Measurements from ENCODE around the gene PRELID3B.

Gene PRELID3B

DNA sequence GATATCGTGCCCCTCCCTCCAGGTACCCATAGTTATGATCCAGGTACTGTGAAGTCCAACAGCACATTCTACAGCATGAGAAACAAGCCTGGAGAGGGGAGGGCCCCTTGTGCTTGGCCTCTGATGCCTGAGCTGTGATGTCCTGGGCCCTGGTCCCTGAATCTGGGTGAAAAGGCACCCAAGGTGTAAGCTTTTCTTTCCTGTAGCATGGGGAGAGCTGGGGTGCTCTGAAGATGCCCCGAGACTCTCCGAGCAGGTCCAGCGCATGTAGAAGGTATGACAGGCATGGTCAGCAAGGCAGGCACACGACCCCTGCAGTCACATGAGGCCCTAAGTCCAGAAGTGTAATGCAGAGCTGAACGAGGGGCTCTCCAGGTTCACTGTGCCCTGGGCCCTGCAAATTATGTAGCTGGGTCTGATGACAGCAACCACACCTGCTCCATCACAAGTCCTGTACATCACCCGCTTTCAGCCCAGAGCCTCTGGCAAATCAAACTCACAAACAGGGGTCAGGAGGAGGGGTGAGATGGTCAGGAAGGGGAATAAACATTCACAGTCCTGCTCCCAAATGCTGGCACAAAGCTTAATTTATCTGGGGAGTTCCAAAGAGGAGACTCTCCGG, 33.8 kb downstream of the PRELID3B start:
- DNase-seq = no peak

DNA sequence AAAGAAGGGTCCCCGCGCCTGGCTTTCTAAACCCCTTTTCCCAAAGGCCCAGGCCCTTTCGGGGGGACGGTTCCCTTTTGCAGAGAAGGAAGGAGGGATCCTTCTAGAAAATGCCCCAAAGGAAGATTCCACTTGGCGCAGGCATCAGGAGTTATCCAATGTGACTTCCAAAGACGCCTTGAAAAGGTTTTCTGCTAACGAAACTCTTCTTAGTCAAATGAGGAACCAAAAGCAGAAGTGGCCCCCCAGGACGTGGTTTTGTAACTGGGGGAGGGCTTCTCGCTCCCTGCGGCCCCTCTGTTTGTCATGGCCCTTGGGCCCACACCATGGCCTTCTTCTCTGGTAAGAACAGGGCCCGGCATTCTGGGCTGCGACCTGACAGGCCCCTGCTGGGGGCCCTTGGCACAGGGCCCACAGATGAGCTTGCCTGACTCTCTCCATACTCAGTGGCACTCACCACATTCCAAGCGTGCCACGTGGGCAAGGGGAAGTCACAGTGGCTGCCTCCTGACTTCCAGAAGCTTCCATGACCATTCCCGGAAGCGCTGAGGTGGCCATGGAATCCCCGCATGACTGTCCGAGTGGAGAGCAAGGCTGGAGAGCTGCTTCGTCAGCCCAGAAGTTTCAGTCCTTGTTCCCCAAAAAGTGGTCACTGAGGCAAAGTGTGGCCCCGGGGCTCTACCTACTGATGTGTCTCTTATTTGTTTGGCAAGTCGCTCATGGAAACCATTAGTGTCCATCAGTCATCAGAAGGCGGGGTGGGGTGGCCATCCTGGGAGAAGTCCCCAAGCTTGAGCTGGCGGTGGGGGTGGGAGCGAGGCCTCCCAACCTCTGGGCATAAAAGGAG, 34.7 kb downstream of the PRELID3B start:
- DNase-seq = peak; percentile 92 to 95

DNA sequence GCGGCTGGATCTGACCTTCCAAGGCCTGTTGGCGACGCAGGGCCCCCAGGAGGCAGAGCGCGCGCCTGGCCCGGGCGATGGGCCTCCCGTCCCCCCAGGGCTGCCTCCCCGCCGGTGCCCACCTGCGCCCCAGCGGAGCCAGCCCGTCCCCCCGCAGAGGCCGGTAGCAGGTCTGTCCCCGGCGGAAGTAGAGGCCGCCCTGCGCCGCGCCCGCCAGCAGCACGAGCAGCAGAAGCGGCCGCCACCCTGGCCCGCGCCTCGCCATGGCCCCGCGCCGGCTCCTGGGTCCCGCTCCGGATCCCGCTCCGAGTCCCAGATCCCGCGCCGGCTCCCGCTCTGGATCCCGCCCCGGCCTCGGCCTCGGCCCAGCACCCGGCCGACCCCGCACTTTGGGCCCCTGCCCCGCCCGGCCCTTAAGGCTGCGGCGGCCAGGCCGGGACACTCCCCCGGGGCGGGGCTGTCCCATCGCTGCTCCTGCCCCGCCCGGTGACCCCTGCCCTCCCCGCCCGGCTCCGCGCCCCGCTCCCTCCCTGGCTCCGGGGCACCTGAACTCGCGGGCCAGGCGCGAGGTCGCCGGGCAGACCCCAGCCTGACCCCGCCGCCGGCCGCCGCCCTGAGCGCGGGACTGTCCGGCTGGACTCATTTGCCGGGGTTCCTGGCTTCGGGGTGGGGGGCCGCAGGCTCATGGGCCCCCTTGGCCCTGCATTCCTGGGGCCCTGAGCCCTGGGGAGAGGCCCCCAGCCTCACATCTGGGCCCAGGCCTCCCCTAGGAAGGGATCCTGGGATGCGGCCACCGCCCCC, 35.5 kb downstream of the PRELID3B start, which contains the start of gene CTSZ:
Gene CTSZ, minus strand, starts transcription at position 391 of the 801 bp plus-strand sequence. Its CDS starts 126 bp downstream, at position 265.
- DNase-seq = peak; percentile 75 to 83

DNA sequence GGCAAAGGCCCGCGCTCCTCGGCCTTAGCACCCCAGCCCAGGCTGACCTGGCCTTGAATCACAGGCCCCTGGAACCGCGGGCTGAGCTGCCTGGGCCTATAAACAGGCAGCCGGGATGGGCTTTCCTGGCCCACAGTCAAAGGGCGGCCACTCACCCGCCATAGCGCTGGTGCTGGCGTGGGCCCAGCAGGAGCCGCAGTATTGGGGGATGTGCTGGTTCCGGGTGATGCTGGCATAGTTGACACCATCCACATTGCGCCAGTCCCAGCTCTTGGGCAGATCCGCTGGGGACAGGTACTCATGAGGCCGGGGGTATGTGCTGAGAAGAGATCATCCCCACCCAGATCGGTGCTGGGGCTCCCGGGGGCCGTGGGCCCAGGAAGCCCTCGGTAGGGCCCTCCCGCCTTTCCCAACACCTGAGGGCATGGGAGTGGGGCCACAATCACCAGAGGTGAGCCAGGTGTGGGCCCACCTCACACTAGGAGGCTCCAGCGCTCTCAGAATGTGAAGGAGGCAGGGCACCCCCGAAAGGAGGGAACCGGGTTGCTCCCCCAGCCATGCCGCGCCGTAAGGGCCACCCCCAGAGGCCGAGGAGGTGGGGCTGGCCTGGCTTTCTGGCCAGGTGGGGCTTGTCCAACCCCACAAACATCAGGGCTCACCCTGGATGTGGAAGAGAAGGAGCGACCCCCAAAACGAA, 36.3 kb downstream of the PRELID3B start:
- peak in 1 of 2 donors; percentile 14 for DNase-seq

DNA sequence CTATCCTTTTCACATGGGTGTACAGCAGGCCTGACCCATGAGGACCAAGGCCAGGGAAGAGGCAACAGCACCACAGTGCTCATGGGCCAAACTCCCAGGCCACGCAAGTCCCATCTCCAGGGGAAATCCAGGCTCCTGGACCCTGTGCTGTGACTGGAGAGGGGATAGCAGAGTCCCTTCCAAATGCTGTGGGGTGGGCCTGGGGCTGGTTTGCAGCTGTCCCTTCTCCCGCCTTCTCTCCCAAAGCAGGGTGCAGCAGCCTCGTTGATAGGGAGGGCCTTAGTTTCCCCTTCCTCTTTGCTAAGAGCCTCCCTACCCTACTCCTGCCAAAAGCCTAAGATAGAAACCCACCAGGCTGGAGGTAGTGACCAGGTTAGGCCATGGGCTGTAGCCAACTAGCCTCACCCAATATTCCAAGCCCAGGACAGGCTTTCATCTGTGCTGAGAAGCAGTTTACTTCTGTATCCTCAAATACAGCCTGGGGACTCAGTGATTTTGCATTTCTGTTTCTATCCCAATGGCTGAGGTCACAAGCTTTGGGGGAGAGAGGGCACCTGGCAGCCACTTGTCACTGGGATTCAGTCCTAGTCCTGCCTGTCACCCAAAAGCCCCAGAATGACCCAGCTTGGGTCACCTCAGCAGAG, 36.9 kb downstream of the PRELID3B start:
- no peak for DNase-seq

DNA sequence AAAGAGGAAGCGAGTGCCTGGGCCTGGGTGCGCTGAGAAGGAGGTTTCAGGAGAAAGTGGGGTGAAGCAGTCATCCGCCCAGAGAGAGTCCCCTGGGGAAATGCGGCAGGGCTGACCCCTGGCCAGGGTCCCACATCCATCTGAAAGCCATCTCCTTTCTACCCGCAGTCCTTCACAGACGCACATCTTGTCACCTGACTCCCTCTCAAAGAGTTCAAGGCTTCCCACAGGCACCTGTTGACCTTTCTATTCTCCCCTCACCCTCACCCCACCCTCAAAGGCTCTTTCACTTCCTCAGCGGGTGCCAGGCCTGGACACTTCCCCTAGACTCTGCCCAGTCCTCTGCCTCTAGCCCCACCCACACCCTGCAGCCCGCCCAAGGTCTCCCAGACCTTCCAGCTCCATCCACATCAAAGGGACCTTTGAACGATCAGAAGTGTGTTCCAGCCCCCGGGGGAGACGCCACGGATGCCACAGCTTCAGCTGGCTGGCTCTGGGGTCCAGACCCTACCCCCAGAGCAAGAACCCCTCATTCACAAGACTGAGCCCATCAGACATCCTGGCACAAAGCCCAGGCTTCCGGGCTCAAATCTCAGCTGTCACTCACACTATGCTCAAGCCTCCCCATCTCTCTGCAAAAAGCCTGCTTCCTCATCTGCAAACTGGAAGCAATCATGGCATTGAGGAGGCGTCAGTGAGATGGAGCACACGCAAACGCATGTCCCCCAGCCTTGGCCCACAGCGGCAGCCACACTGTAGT, 37.6 kb downstream of the PRELID3B start:
- DNase-seq = peak; percentile 85 to 87

DNA sequence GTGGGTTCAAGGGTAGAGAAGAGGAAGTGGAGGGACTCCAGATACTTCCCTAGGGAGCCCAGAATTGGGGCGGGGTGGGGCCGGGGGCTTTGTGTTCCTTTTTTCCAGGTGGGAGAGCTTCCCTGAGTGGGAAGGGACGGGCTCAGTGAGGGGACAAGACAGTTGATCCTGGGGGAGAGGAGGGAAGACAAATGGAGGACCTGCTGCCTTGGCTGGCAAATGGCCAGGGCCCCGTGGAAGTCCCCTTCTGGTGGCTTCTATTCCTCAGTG, 38.2 kb downstream of the PRELID3B start:
- DNase-seq = peak in 1 of 2 donors; percentile 88

DNA sequence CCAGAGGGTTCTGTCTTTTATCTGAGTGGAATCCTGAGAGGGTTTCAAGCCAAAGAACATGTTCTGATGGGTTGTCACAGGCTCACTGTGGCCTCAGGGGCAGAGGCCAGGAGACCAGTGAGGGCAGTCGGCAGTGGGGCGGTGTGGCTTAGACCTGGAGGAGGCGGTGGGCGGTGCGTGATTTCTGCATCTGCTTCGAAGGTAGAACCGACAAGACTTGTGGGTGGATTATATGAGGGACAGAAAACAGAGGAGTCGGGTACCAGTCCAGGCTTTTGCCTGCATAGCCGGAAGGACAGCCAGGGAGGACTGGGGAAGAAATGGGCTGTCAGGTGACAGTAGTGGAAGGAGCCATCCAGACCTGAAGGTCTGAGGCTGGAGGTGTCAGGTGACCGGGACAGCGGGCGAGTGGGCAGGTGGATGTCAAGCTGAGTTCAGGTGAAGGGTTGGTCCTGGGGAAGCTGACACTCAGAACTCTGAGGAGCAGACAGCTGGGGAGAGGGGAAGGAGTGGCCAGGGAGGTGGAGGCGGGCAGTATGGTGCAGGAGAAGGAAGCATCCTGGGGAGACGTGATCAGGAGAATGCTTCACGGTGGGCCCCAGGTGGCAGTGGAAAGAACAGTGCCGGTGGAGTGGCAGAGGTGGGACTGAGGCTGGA, 38.6 kb downstream of the PRELID3B start:
- DNase-seq = no peak

DNA sequence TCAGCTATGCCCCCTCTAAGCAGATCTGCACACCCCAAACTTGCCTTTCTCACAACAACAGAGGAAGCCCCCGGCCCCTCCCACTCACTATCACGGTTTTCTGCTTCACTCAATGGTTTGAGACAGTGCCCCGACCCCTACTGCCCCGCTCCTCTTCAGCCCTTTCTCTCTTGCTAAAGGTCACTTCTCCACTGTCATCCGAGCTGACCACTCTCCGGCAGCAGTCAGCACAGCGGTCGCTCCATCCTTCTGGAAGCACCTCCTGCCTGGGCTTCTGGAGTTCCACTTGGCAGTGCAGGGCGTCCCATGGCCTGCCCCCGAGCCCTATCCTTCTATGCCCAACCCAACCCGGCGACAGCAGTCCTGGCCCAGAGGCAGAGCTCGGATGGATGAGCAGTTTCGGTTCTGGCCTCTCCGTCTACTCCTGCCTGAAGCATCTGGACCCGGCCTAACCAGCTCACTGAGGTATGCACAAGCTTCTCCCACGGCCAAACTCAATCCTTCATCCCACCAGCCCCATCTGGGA, 39.6 kb downstream of the PRELID3B start:
- no peak for DNase-seq

DNA sequence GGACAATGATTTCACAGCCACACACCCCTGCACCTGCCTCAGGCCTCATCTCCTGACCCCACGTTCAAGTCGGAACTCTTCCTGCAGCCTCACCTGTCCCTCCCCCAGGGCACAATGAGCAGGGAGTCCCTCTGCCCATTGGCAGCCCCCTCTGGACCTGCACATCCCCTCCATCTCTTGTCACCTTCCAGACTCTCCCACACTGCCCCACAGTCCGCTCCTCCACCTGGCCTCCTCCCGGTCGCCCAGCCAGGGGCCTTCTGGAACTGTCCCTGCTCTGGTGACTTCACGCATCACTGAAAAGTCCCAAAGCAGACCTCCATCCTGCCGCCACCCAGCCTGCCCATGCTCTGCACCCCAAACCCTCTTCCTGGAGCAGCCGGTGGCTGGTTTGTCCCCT, 40.2 kb downstream of the PRELID3B start:
- DNase-seq = no peak

DNA sequence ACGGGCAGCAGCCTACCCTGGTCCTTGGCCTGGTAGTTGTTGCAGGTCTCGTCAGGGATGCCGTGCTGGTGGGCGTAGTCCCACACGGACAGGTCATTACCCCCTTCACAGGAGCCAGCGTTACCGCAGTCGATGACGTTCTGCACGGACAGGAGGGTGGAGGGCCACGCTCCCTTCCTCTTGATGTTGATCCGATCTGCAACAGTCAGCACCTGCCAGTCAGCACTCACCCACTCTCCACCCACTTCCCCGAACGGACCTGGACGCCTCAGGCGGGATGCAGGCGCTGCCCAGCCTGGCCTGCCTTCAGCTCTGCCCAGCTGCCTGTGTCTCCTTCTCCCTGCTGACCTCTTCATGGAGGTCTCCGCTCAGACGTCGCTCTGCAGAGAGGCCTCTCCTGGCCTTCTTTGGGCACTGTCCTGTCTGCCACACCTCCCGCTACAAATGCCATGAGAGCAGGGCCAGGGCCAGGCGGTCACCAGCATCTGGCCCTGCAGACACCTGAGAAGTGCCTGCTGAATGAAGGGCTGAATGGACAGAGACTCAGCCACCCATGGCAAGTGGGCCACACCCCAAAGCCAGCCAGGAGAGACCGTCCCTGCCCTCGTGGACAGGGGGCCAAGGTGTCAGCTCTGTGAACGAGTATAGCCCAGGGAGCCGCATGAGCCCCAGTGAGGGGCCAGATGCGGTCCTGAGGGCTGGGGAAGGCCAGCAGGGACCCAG, 41.0 kb downstream of the PRELID3B start:
- peak in 1 of 2 donors; percentile 9 for DNase-seq

DNA sequence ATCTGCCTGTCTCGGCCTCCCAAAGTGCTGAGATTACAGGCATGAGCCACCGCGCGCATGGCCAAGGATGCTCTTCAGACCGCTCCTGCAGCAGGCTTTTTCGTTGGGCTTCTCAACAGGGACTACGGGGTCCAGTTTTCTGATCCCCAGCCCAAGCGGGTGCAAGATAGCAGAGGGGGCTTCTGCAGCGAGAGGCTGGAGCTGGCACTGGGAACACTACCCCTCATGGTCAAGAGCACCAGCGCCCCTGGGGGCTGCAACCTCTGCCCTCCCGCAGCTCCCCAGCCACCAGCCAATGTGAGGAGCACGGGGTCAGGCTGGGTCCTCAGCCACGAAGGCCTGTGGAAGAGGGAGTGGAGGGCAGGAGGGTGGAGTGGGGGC, 41.5 kb downstream of the PRELID3B start:
- DNase-seq = no peak

DNA sequence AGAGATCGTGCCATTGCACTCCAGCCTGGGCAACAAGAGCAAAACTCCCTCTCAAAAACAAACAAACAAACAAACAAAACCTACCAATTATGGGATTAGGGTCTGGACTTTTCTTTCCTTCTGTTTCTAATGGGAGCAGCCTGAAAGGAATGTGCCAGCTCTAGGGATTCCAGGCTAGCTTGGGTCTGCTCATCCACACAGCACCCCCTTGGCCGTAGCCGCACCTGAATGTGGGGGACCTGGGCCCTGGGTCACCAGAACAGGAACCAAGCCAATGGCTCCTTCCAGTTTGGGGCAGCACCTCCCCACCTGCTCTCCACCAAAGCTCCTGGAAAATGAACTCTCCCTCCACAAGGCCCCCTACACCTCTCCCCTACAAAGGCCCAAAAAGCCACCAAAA, 42.3 kb downstream of the PRELID3B start:
- no peak for DNase-seq

DNA sequence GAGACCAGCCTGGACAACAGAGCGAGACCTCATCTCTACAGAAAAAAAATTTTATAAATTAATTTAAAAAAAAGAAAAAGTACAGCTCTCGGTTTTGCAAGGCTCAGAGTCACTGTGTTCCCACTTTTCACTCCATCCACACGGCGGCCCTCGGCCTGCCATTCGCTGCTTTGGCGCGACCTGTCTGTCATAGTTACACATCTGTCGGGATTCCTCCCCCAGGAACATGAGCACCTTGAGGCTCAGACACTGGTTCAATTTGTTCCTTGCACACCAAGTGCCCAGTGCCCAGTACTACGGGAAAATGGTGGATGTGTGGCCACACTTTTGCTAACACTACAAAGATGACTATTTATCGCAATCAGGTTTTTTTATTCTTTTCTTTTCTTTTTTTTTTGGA, 43.9 kb downstream of the PRELID3B start:
- no peak for DNase-seq

DNA sequence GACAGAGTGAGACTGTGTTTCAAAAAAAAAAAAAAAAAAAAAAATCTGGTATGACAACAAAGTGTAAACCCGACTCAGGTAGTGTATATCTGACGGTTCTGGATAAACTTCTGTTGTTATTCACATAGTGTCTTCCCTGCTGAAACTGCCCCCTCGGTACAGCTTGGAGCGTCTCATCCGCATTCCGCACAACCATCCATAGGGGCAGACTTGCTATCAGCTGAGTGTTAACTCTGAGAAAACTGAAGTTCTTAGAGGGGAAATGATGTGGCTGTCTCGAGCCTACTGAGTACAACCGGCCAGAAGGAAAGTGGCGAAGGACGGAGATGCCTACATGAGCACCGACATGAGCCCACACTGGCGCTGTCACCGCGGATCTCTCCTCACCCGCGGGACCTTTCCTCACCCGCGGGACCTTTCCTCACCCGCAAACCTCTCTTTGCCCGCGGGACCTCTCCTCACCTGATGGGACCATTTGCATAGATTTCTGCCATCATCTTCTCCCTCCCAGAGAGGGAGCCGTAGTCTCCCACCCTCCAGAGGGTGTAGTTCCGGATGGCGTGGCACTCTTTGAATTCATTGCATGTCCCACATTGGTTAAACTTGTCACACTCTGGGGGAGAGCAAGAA, 45.3 kb downstream of the PRELID3B start:
- DNase-seq = no peak

DNA sequence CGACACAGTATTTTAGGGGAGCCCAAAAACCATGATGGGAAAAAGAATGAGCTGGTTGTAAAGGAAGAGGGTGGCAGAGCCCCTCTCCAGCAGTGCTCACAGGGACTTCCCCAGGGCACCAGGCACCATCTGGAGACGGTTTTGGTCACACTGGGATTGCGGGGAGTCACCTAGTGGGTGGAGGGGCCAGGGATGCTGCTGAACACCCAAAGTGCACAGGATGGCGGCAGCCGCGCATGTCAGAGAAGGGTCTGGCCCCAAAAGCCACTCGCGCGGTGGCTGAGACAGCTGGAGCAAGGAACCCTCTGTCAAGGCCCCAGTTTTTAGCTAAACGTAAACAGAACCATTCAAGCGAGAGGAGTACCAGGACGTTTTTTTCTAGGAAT, 46.4 kb downstream of the PRELID3B start:
- no peak for DNase-seq

DNA sequence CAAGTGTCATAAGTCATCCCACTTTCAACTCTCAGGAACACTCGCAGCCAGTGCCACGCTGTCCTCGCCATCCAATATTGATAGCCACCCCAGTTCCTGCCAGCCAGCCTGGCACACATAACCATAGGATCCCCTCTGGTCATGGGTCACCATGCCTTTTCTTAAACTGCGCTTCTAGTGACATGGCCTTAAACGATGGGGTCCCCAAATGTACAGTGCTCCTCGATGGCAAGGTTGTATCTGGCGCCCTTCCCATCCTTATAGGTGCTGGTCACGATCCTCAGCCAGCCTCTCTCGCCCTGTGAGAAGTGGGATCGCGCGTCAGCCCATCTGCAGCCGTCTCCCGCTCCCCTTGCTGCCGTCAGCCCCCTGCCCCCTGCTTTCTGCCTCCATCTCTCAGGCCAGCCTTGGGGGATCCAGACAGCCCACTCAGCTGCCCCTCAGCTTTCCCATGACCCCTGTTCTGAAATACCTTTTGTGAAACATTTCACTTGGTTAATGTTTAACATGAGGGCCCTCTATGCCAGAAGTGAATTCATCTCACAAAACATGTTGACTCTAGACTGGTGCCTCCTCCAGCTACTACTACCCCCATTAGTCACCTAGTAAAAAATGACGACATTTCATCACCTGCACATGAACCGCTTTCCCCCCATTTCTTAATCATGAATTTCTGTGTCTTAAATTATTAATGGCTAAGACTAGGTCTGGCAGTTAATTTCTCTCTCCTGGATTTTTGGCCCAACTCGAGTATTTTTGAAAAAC, 46.9 kb downstream of the PRELID3B start:
- DNase-seq = no peak

DNA sequence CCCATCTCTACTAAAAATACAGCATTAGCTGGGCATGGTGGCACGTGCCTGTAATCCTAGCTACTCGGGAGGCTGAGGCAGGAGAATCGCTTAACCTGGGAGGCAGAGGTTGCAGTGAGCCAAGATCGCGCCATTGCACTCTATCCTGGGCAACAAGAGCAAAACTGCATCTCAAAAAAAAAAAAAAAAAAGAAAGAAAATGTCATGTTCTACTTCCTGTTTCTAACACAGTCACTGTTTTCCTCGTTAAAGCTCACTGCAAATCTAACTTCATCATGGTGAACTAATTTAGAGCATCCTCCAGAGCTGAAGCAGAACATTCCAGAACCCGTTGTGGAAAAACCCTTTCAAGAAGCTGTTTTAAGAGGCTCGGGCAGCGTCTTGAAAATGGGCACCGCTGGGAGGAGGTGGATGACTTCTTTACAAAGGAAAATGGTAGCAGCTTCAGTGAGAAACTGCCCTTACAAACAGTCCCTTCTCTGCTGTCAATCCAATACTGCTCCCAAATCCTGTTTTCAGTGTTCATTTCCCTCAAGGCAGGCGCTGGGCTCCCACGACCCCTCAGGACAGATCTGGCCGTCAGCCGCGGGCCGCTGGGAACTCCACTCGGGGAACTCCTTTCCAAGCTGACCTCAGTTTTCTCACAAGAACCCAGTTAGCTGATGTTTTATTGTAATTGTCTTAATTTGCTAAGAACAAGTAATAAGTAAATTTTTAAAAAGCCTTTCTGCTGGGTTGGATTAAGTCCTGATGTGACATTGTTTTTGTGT, 48.0 kb downstream of the PRELID3B start:
- no peak for DNase-seq
